Measurements from ENCODE around the gene TMEM121.

Gene TMEM121

GRCh38 chr14:105507247-105507646 is 19.1 kb upstream of the TMEM121 start:
- no peaks in the 10 kb centered on the region for H3K79me2 ChIP-seq (ENCODE audit: insufficient read depth, low read length)
- no peak overlapping the region for H3K9ac ChIP-seq (ENCODE audit: low read length)
- no peak overlapping the region for H3K4me3 ChIP-seq (ENCODE audit: insufficient read depth, low read length, poor library complexity, severe bottlenecking)
- no peaks in the 10 kb centered on the region for H4K20me1 ChIP-seq (ENCODE audit: low read depth, low read length)
- H3K4me2 ChIP-seq (ENCODE audit: low read depth, low read length, poor library complexity, severe bottlenecking), result no peak overlapping the region
- H3K9me2 ChIP-seq (replicated peaks; ENCODE audit: insufficient read depth, low read length), result no peaks in the 10 kb centered on the region
- TF ChIP-seq CTCF (IDR thresholded peaks at IDR 0.05; ENCODE audit: insufficient read depth, low read length, poor library complexity, severe bottlenecking), result no peak
- TF ChIP-seq EZH2phosphoT487 (conservative IDR thresholded peaks at IDR 0.05; ENCODE audit: low read length), result no peak
- H3K27ac ChIP-seq (ENCODE audit: low read depth, low read length), result no peak overlapping the region
- H3K36me3 ChIP-seq (ENCODE audit: low read length), result no peaks in the 10 kb centered on the region
- no peaks in the 10 kb centered on the region for H3K27me3 ChIP-seq (ENCODE audit: low read length)
- no peaks in the 10 kb centered on the region for H3F3A ChIP-seq (ENCODE audit: insufficient read depth)
- no peak overlapping the region for H2AFZ ChIP-seq (ENCODE audit: low read depth, low read length, severe bottlenecking)
- no peaks in the 10 kb centered on the region for H3K9me3 ChIP-seq (ENCODE audit: insufficient read depth, low read length)

GRCh38 chr14:105508069-105508468 is 18.3 kb upstream of the TMEM121 start:
- Histone ChIP-seq H3F3A (ENCODE audit: insufficient read depth) (no peaks in the 10 kb centered on the region), H3K9ac (ENCODE audit: low read length) (no peak overlapping the region), H4K20me1 (ENCODE audit: low read depth, low read length) (no peaks in the 10 kb centered on the region), H3K27me3 (ENCODE audit: low read length) (no peaks in the 10 kb centered on the region), H3K9me3 (ENCODE audit: insufficient read depth, low read length) (no peaks in the 10 kb centered on the region), H3K79me2 (ENCODE audit: insufficient read depth, low read length) (no peaks in the 10 kb centered on the region), H3K27ac (ENCODE audit: low read depth, low read length) (no peak overlapping the region), H3K9me2 (replicated peaks; ENCODE audit: insufficient read depth, low read length) (no peaks in the 10 kb centered on the region), H3K4me2 (ENCODE audit: low read depth, low read length, poor library complexity, severe bottlenecking) (no peak overlapping the region), H2AFZ (ENCODE audit: low read depth, low read length, severe bottlenecking) (no peak overlapping the region), H3K4me3 (ENCODE audit: insufficient read depth, low read length, poor library complexity, severe bottlenecking) (no peak overlapping the region), H3K36me3 (ENCODE audit: low read length) (no peaks in the 10 kb centered on the region)
- TF ChIP-seq EZH2phosphoT487 (conservative IDR thresholded peaks at IDR 0.05; ENCODE audit: low read length) (no peak), CTCF (IDR thresholded peaks at IDR 0.05; ENCODE audit: insufficient read depth, low read length, poor library complexity, severe bottlenecking) (no peak)

GRCh38 chr14:105508601-105509000 is 17.8 kb upstream of the TMEM121 start:
- Histone ChIP-seq H3K79me2 (ENCODE audit: insufficient read depth, low read length) (no peaks in the 10 kb centered on the region), H3K36me3 (ENCODE audit: low read length) (no peaks in the 10 kb centered on the region), H3K27ac (ENCODE audit: low read depth, low read length) (no peak overlapping the region), H3K4me2 (ENCODE audit: low read depth, low read length, poor library complexity, severe bottlenecking) (no peak overlapping the region), H3F3A (ENCODE audit: insufficient read depth) (no peaks in the 10 kb centered on the region), H3K9me2 (replicated peaks; ENCODE audit: insufficient read depth, low read length) (no peaks in the 10 kb centered on the region), H2AFZ (ENCODE audit: low read depth, low read length, severe bottlenecking) (no peak overlapping the region), H3K27me3 (ENCODE audit: low read length) (no peaks in the 10 kb centered on the region), H3K9ac (ENCODE audit: low read length) (no peak overlapping the region), H3K4me3 (ENCODE audit: insufficient read depth, low read length, poor library complexity, severe bottlenecking) (no peak overlapping the region), H3K9me3 (ENCODE audit: insufficient read depth, low read length) (no peaks in the 10 kb centered on the region), H4K20me1 (ENCODE audit: low read depth, low read length) (no peaks in the 10 kb centered on the region)
- TF ChIP-seq EZH2phosphoT487 (conservative IDR thresholded peaks at IDR 0.05; ENCODE audit: low read length) (no peak), CTCF (IDR thresholded peaks at IDR 0.05; ENCODE audit: insufficient read depth, low read length, poor library complexity, severe bottlenecking) (no peak)
